ENCODE data around the gene PTBP1. TPM values are rescaled to one million over a fixed set of nuclear protein-coding genes. Genes with fewer than 3 reads are reported as not detected.
A peak's percentile ranks its signal among the peaks of the same experiment; 100 is the strongest.

The PTBP1 gene
- total and polyA plus RNA-seq, 2 donors (not counting 1 experiment from before 2014, with no cell fraction given) = 137 to 309 TPM

GRCh38 chr19:806815-807421, 9.7 kb downstream of the PTBP1 start:
- no peaks in the 10 kb centered on the region for H3K9me3 Mint-ChIP-seq (ENCODE audit: insufficient read depth)
- H3K4me3 ChIP-seq (ENCODE audit: control extremely low read depth in 1 of 5, extremely low read depth in 1 of 5, insufficient read depth in 1 of 5, low read depth in 2 of 5, low read length in 4 of 5) = no peak overlapping the region
- no peaks in the 10 kb centered on the region for H3K27me3 ChIP-seq (replicated peaks in 1 of 4; ENCODE audit: control extremely low read depth in 1 of 4, control insufficient read depth in 3 of 4, insufficient read depth in 4 of 4, low read length in 3 of 4)
- intact Hi-C loops (cut with micrococcal nuclease) = no loop called here
- H3K27me3 Mint-ChIP-seq = no peaks in the 10 kb centered on the region
- H3K27ac Mint-ChIP-seq = no peak overlapping the region
- POLR2A ChIA-PET = interaction anchor here (0.6 kb wide), 1 partner anchor 54 kb away, joined by 3 read pairs; no protein-coding TSS in a partner anchor
- CTCF ChIA-PET = no interaction called here
- no peak overlapping the region for H3K9ac ChIP-seq (ENCODE audit: low read length)
- peaks cover 0 to under 1% of the 10 kb centered on the region in 2 donors for H3K4me1 ChIP-seq (ENCODE audit: control insufficient read depth in 2 of 2, insufficient read depth in 2 of 2, low read length in 2 of 2)
- H3K4me2 ChIP-seq (replicated peaks; ENCODE audit: low read depth, low read length, poor library complexity, severe bottlenecking) = no peak overlapping the region
- WGBS (ENCODE audit: insufficient coverage) = 97% methylated on average over 27 of the region's 34 CpGs
- H3K4me1 Mint-ChIP-seq = peaks cover 11% of the 10 kb centered on the region
- no peaks in the 10 kb centered on the region for H3K9me3 ChIP-seq (ENCODE audit: control extremely low read depth in 1 of 3, control insufficient read depth in 2 of 3, insufficient read depth in 1 of 3, low read length in 2 of 3)
- DNase-seq = peak; percentile 27
- H3K36me3 ChIP-seq (replicated peaks in 1 of 2; ENCODE audit: control extremely low read depth in 1 of 2, control insufficient read depth in 1 of 2, extremely low read depth in 1 of 2, insufficient read depth in 2 of 2, low read length in 1 of 2) = peaks cover 6 to 83% of the 10 kb centered on the region in 2 experiments
- no peak for TF ChIP-seq CTCF (IDR thresholded peaks at IDR 0.05)
- no peak for TF ChIP-seq EZH2 (IDR thresholded peaks at IDR 0.05; ENCODE audit: borderline replicate concordance, insufficient read depth, low read depth, low read length, poor library complexity, severe bottlenecking)
- no peak overlapping the region for H2AFZ ChIP-seq (ENCODE audit: insufficient read depth, low read depth, low read length, poor library complexity, severe bottlenecking)
- ATAC-seq (ENCODE audit: low read depth) = no peak
- no peak overlapping the region for H3K4me3 Mint-ChIP-seq
- H3K79me2 ChIP-seq (ENCODE audit: control insufficient read depth, insufficient read depth, low read length) = peaks cover 62% of the 10 kb centered on the region
- H4K20me1 ChIP-seq (ENCODE audit: control insufficient read depth, insufficient read depth, low read length, poor library complexity, severe bottlenecking) = peaks cover 100% of the 10 kb centered on the region
- no peak overlapping the region for H3K27ac ChIP-seq (ENCODE audit: low read length in 2 of 2)

GRCh38 chr19:807627-808422, 10.6 kb downstream of the PTBP1 start:
- H3K9me3 ChIP-seq (ENCODE audit: control extremely low read depth in 1 of 3, control insufficient read depth in 2 of 3, insufficient read depth in 1 of 3, low read length in 2 of 3) = no peaks in the 10 kb centered on the region
- no peaks in the 10 kb centered on the region for H3K9me3 Mint-ChIP-seq (ENCODE audit: insufficient read depth)

More at GRCh38 chr19:807627-808422, 10.6 kb downstream of the PTBP1 start:
- Histone ChIP-seq H3K79me2 (ENCODE audit: control insufficient read depth, insufficient read depth, low read length) (peaks cover 53% of the 10 kb centered on the region), H4K20me1 (ENCODE audit: control insufficient read depth, insufficient read depth, low read length, poor library complexity, severe bottlenecking) (peaks cover 94% of the 10 kb centered on the region), H3K4me3 (ENCODE audit: control extremely low read depth in 1 of 5, extremely low read depth in 1 of 5, insufficient read depth in 1 of 5, low read depth in 2 of 5, low read length in 4 of 5) (no peak overlapping the region), H2AFZ (ENCODE audit: insufficient read depth, low read depth, low read length, poor library complexity, severe bottlenecking) (no peak overlapping the region), H3K4me2 (replicated peaks; ENCODE audit: low read depth, low read length, poor library complexity, severe bottlenecking) (no peak overlapping the region), H3K9ac (ENCODE audit: low read length) (no peak overlapping the region), H3K27me3 (replicated peaks in 1 of 4; ENCODE audit: control extremely low read depth in 1 of 4, control insufficient read depth in 3 of 4, insufficient read depth in 4 of 4, low read length in 3 of 4) (no peaks in the 10 kb centered on the region), H3K4me1 (ENCODE audit: control insufficient read depth in 2 of 2, insufficient read depth in 2 of 2, low read length in 2 of 2) (no peaks in the 10 kb centered on the region), H3K36me3 (replicated peaks in 1 of 2; ENCODE audit: control extremely low read depth in 1 of 2, control insufficient read depth in 1 of 2, extremely low read depth in 1 of 2, insufficient read depth in 2 of 2, low read length in 1 of 2) (peaks cover 6 to 77% of the 10 kb centered on the region in 2 experiments), H3K27ac (ENCODE audit: low read length in 2 of 2) (no peak overlapping the region)
- H3K27ac Mint-ChIP-seq = no peak overlapping the region
- H3K4me3 Mint-ChIP-seq = no peak overlapping the region
- no peaks in the 10 kb centered on the region for H3K27me3 Mint-ChIP-seq
- ATAC-seq (ENCODE audit: low read depth) (no peak), DNase-seq (no peak)
- WGBS (ENCODE audit: insufficient coverage) = 97% methylated on average over 40 of the region's 44 CpGs
- ChIA-PET CTCF (no interaction called here), POLR2A (no interaction called here)
- intact Hi-C loops (cut with micrococcal nuclease) = no loop called here
- H3K4me1 Mint-ChIP-seq = peaks cover 4% of the 10 kb centered on the region
- TF ChIP-seq EZH2 (IDR thresholded peaks at IDR 0.05; ENCODE audit: borderline replicate concordance, insufficient read depth, low read depth, low read length, poor library complexity, severe bottlenecking) = no peak
- TF ChIP-seq CTCF (IDR thresholded peaks at IDR 0.05) = no peak

Data from B cell (primary cell).